Smooth muscle cell (in vitro differentiated cells): ENCODE results near the gene CPN2. TPM values are rescaled to one million over a fixed set of nuclear protein-coding genes. Genes with fewer than 3 reads are reported as not detected.

Source experiments
- DNase-seq: peaks from one replicate; lab custom pipeline; 2025; ENCODE audit not compliant: unreplicated experiment; lab: John Stamatoyannopoulos, UW
- H2AFZ ChIP-seq: fragments of 200-600 bp; sonication (generic); 2 replicates; pipeline ENCODE4 v1.6.0; 2016; ENCODE audit warnings: antibody characterized with exemption, low read depth, mild to moderate bottlenecking
- H3F3A ChIP-seq: fragments of 200-600 bp; sonication (generic); 2 replicates; pipeline ENCODE4 v1.6.0; 2017; ENCODE audit warnings: antibody characterized with exemption, low read depth
- H3K27ac ChIP-seq: fragments of 200-600 bp; sonication (generic); 2 replicates; pipeline ENCODE4 v1.5.1; 2016; ENCODE audit warnings: low read depth, mild to moderate bottlenecking
- H3K27me3 ChIP-seq: fragments of 200-600 bp; sonication (generic); 2 replicates; pipeline ENCODE4 v1.6.1; 2016; ENCODE audit warnings: low read depth, mild to moderate bottlenecking
- H3K36me3 ChIP-seq: fragments of 200-600 bp; sonication (generic); 2 replicates; pipeline ENCODE4 v1.5.1; 2016; ENCODE audit warnings: low read depth
- H3K4me1 ChIP-seq: fragments of 200-600 bp; sonication (generic); 2 replicates; pipeline ENCODE4 v1.5.1; 2016; ENCODE audit warnings: low read depth
- H3K4me2 ChIP-seq: fragments of 200-600 bp; sonication (generic); 2 replicates; pipeline ENCODE4 v1.6.0; 2016; ENCODE audit warnings: mild to moderate bottlenecking
- H3K4me3 ChIP-seq: fragments of 200-600 bp; sonication (generic); 2 replicates; pipeline ENCODE4 v1.5.1; 2016; ENCODE audit warnings: mild to moderate bottlenecking
- H3K79me2 ChIP-seq: fragments of 200-600 bp; sonication (generic); 2 replicates; pipeline ENCODE4 v1.6.0; 2016; ENCODE audit warnings: low read depth, mild to moderate bottlenecking
- H3K9ac ChIP-seq: fragments of 200-600 bp; sonication (generic); 2 replicates; pipeline ENCODE4 v1.6.0; 2016; ENCODE audit warnings: low read depth
- H3K9me3 ChIP-seq: fragments of 200-600 bp; sonication (generic); replicated peaks from 2 replicates; pipeline ENCODE4 v1.5.1; 2016; ENCODE audit warnings: low read depth
- H4K20me1 ChIP-seq: fragments of 200-600 bp; sonication (generic); 2 replicates; pipeline ENCODE4 v1.6.0; 2016; ENCODE audit warnings: low read depth
- CTCF ChIP-seq: fragments of 200-600 bp; sonication (generic); IDR thresholded peaks from 2 replicates; pipeline ENCODE4 v1.5.1; 2017; ENCODE audit warnings: borderline replicate concordance, mild to moderate bottlenecking, antibody characterized with exemption; ENCODE audit not compliant: insufficient read depth, poor library complexity, severe bottlenecking
- WGBS: methylation state at CpG from one replicate; pipeline ENCODE4 v1.1.7; 2016; ENCODE audit warnings: low lambda C conversion rate; 5-methylcytosine and 5-hydroxymethylcytosine counted together
- polyA plus RNA-seq: library from polyadenylated mRNA; unstranded; fragments of >200 nt; fragmentation: Nextera tagmentation; extraction: Ambion mirVana; gene quantifications from 2 replicates; pipeline ENCODE4 v1.2.1, GENCODE V29; 2016
- total RNA-seq: library from RNA; depleted of rRNA; stranded (reverse); fragments of >200 nt; gene quantifications from 2 replicates; pipeline ENCODE4 v1.2.3, GENCODE V29; 2014

CPN2 gene
- total and polyA plus RNA-seq, 2 experiments from 2014 or later, result 0.13 TPM; not detected in 1

- no peaks in the 10 kb centered on the region for H3K9me3 ChIP-seq
- H3K9ac ChIP-seq, result no peak overlapping the region
- H3K79me2 ChIP-seq, result no peaks in the 10 kb centered on the region
- DNase-seq, result no peak
- TF ChIP-seq CTCF, result no peak
- no peaks in the 10 kb centered on the region for H3K36me3 ChIP-seq
- peak overlapping the region; percentile 41 for H2AFZ ChIP-seq
- H3K27ac ChIP-seq, result no peak overlapping the region
- WGBS, result 47% methylated on average over 13 of the region's 15 CpGs
- H3K27me3 ChIP-seq, result no peaks in the 10 kb centered on the region
- no peaks in the 10 kb centered on the region for H3F3A ChIP-seq
- H3K4me3 ChIP-seq, result no peak overlapping the region
- H3K4me1 ChIP-seq, result peaks cover 6% of the 10 kb centered on the region
- no peaks in the 10 kb centered on the region for H4K20me1 ChIP-seq
- H3K4me2 ChIP-seq, result peak overlapping the region; percentile 33
These were observed 24.5 kb upstream of the CPN2 start for GRCh38 chr3:194375473-194376240.

DNA sequence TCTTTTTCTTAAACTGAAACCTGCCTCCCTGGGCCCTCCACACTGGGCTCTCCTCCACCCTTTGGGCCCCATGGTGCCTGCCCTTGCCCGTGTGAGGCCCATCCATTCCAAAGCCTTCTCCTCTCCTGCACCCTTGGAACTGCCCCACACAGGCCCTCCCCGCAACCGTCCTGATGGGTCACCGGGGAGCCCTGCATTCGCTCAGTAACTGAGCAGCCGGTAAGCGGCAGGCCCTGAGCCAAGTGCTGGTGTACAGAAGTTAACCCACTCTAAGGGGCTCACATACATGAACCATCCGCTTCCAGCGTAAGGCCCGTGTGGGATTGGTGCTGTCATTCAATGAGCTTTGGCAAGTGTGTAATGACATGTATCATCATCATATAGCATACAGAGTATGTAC, 23.8 kb upstream of the CPN2 start:
- no peaks in the 10 kb centered on the region for H3K9me3 ChIP-seq
- no peaks in the 10 kb centered on the region for H4K20me1 ChIP-seq
- 92% methylated on average over 10 of the region's 10 CpGs for WGBS
- TF ChIP-seq CTCF, result no peak
- H3K4me1 ChIP-seq, result peaks cover 8% of the 10 kb centered on the region
- no peaks in the 10 kb centered on the region for H3F3A ChIP-seq
- H3K36me3 ChIP-seq, result no peaks in the 10 kb centered on the region
- no peak overlapping the region for H2AFZ ChIP-seq
- no peaks in the 10 kb centered on the region for H3K79me2 ChIP-seq
- H3K9ac ChIP-seq, result no peak overlapping the region
- DNase-seq, result no peak
- no peak overlapping the region for H3K27ac ChIP-seq
- no peak overlapping the region for H3K4me3 ChIP-seq
- no peak overlapping the region for H3K4me2 ChIP-seq
- H3K27me3 ChIP-seq, result no peaks in the 10 kb centered on the region

- H3K9ac ChIP-seq, result no peak overlapping the region
- H3K27ac ChIP-seq, result no peak overlapping the region
- no peaks in the 10 kb centered on the region for H3K36me3 ChIP-seq
- no peak overlapping the region for H2AFZ ChIP-seq
- no peaks in the 10 kb centered on the region for H3F3A ChIP-seq
- peaks cover 18% of the 10 kb centered on the region for H3K4me1 ChIP-seq
- no peak overlapping the region for H3K4me2 ChIP-seq
- TF ChIP-seq CTCF, result no peak
- no peak for DNase-seq
- no peaks in the 10 kb centered on the region for H3K79me2 ChIP-seq
- H3K4me3 ChIP-seq, result no peak overlapping the region
- 88% methylated on average over 8 of the region's 8 CpGs for WGBS
- H3K9me3 ChIP-seq, result no peaks in the 10 kb centered on the region
- no peaks in the 10 kb centered on the region for H4K20me1 ChIP-seq
- no peaks in the 10 kb centered on the region for H3K27me3 ChIP-seq
These were observed 22.8 kb upstream of the CPN2 start for GRCh38 chr3:194373899-194374298.

DNA sequence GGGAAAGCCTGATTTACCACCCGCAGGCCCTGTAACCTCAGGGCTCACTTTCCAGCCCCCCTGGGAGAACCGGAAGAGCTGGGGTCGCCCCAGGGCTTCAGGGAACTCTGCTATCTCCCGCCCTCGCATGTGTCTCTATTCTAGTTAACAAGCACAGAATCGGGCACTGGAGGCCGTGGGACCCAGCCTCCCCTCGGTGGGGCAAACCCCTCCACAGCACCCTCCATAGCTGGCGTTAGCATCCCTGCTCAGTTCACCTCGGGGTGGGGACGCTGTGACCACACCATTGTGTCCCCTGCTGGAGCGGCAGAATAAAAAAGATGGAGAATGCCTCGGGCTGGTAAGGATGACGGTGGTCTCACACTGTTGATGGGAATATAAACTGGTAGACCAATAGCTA, 21.9 kb upstream of the CPN2 start:
- Histone ChIP-seq H3K4me2 (no peak overlapping the region), H3K4me3 (no peak overlapping the region), H3K9ac (no peak overlapping the region), H3K36me3 (no peaks in the 10 kb centered on the region), H3K27me3 (no peaks in the 10 kb centered on the region), H4K20me1 (no peaks in the 10 kb centered on the region), H3F3A (no peaks in the 10 kb centered on the region), H3K79me2 (no peaks in the 10 kb centered on the region), H3K9me3 (no peaks in the 10 kb centered on the region), H3K27ac (no peak overlapping the region), H3K4me1 (peaks cover 26% of the 10 kb centered on the region), H2AFZ (no peak overlapping the region)
- no peak for TF ChIP-seq CTCF
- WGBS, result 95% methylated on average over 14 of the region's 14 CpGs
- no peak for DNase-seq
